Ishikawa (cell line): Measurements from ENCODE around the gene CC2D2A.

Source experiments
- CEBPB ChIP-seq: IDR thresholded peaks from 2 replicates; pipeline ENCODE4 v1.6.1; 2012
- CREB1 ChIP-seq: IDR thresholded peaks from 2 replicates; pipeline ENCODE4 v1.6.1; 2012; ENCODE audit warnings: low read depth
- EGR1 ChIP-seq: IDR thresholded peaks from 2 replicates; pipeline ENCODE4 v1.6.1; 2012
- EP300 ChIP-seq: IDR thresholded peaks from 2 replicates; pipeline ENCODE4 v1.6.1; 2012; ENCODE audit warnings: borderline replicate concordance
- FOXM1 ChIP-seq: IDR thresholded peaks from 2 replicates; pipeline ENCODE4 v1.6.1; 2012; ENCODE audit warnings: low read depth, borderline replicate concordance
- MAX ChIP-seq: IDR thresholded peaks from 2 replicates; pipeline ENCODE4 v1.6.1; 2012
- NFIC ChIP-seq: IDR thresholded peaks from 2 replicates; pipeline ENCODE4 v1.6.1; 2012
- RAD21 ChIP-seq: IDR thresholded peaks from 2 replicates; pipeline ENCODE4 v1.6.1; 2012; ENCODE audit warnings: low read depth
- REST ChIP-seq: IDR thresholded peaks from 2 replicates; pipeline ENCODE4 v1.6.1; 2012; ENCODE audit warnings: low read depth, mild to moderate bottlenecking
- TAF1 ChIP-seq: IDR thresholded peaks from 2 replicates; pipeline ENCODE4 v1.6.1; 2012; ENCODE audit warnings: low read depth, mild to moderate bottlenecking
- TCF12 ChIP-seq: IDR thresholded peaks from 2 replicates; pipeline ENCODE4 v1.6.1; 2012; ENCODE audit warnings: low read depth
- TEAD4 ChIP-seq: IDR thresholded peaks from 2 replicates; pipeline ENCODE4 v1.6.1; 2012
- YY1 ChIP-seq: IDR thresholded peaks from 2 replicates; pipeline ENCODE4 v1.6.1; 2012; ENCODE audit warnings: low read depth
- ZBTB7A ChIP-seq: IDR thresholded peaks from 2 replicates; pipeline ENCODE4 v1.6.1; 2012; ENCODE audit warnings: low read depth

- TF ChIP-seq CEBPB = no peak
- TF ChIP-seq ZBTB7A = no peak
- TF ChIP-seq EP300 = no peak
- TF ChIP-seq RAD21 = no peak
- no peak for TF ChIP-seq TAF1
- no peak for TF ChIP-seq REST
- TF ChIP-seq YY1 = no peak
- no peak for TF ChIP-seq NFIC
- TF ChIP-seq CREB1 = no peak
- TF ChIP-seq TEAD4 = no peak
- no peak for TF ChIP-seq TCF12
- no peak for TF ChIP-seq EGR1
- TF ChIP-seq MAX = no peak
- TF ChIP-seq FOXM1 = no peak
Observed at GRCh38 chr4:15423285-15423711, 46.4 kb upstream of the CC2D2A start.
